Islet of Langerhans (tissue), 1 donor: Measurements from ENCODE around the gene ARSD.
A peak's percentile ranks its signal among the peaks of the same experiment; 100 is the strongest.

Source experiments
- FAIRE-seq: peaks from one replicate; lab custom pipeline; 2011; peaks lifted over from hg19 to GRCh38; lab: Jason Lieb, UNC

The ARSD gene

DNA sequence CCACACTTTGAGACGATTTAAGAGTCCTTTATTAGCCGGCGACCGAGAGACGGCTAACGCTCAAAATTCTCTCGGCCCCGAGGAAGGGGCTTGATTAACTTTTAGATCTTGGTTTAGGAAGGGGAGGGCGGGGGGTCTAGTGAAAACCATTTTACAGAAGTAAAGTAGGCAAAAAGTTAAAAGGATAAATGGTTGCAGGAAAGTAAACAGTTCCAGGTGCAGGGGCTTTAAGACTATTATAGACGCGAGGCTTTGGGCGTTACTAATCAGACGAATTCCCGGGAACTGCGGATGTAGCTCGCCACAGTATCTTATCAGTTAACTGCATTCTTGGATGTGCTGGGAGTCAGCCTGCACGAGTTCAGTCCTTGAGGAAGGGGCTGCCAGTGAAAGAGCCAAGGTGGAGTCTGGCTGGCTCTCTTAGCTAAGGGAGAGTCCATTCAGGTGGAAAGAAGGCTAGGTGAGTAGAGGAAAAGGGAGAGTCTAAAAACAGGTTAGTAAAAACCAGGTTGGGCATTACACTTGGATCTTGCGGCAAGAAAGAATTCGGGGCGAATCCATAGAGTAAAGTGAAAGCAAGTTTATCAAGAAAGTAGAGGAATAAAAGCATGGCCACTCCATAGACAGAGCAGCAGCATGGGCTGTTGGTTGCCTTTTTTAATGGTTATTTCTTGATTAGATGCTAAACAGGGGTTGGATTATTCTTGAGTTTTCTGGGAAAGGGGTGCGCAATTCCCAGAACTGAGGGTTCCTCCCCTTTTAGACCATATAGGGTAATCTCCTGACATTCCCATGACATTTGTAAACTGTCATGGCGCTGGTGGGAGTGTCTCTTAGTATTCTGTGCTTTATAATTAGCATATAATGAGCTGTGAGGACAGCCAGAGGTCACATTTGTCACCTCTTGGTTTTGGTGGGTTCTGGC, 38.3 kb downstream of the ARSD start:
- peak; percentile 82 for FAIRE-seq

DNA sequence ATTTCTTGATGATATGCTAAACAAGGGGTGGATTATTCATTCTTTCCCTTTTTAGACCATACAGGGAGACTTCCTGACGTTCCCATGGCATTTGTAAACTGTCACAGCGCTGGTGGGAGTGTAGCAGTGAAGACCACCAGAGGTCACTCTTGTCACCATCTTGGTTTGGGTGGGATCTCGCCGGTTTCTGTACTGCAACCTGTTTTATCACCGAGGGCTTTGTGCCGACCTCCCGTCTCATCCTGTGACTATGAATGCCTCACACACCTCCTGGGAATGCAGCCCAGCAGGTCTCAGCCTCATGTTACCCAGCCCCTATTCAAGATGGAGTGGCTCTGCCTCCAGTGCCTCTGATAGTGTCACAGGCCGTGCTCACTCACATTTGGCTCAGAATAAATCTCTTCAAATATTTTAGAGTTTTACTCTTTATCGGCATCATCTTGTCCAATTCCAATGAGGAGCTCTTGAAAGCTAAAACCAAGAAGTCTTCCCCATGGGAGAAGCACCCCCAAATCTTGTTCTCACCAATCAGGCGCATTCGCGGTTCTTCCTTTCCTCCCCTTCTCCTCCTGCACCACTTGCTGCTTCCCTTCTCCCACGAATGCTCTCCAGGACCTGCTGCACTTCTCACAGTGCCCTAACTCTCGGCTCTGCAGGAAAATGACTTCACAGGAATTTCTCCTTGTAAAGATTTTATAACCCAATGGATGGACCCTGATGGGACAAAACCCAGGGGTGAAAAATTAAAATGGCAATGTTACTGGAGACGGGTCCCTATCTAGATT, 39.2 kb downstream of the ARSD start:
- peak; percentile 47 for FAIRE-seq

DNA sequence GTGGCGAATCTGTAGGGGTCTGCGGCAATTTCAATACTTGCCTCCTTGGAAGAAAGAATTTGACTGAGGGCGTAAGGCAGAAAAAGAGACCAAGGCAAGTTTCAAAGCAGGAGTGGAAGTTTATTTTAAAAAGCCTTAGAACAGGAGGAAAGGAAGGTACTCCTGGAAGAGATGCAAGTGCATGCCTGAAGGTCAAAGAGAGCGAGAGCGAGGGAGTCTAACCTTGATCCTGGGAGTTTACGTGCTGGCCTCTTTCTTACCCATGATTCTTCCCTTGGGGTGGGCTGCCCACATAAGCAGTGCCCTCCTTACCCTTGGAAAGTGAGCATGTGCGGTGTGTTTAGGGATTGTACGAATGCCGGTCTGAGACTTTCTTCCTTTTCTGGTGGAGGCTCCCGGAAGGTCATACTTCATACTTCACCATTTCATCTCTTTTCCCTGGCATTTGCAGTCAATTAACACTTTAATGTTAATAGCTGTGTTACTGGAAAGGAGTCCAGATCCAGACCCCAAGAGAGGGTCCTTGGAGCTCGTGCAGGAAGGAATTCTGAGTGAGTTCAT, 40.0 kb downstream of the ARSD start:
- no peak for FAIRE-seq

DNA sequence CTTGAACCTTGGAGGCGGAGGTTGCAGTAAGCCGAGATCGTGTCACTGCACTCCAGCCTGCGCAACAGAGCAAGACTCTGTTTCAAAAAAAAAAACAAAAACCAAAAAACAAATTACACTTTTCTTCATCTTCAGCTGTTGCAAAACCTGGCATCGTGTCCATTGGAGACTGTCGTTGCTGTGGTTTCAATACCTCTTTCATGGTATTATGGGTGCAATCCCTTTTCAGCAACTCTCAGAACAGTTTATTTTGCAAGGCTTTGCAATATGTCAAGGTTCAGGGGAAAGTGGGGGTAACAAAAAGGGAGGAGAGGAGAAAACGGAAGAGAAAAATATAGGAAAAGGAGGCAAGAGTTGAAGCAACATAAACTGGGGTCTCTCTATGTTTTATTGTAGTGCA, 40.8 kb downstream of the ARSD start:
- FAIRE-seq, result no peak

GRCh38 chrX:2883770-2884169, 45.4 kb downstream of the ARSD start:
- FAIRE-seq, result no peak

- no peak for FAIRE-seq
Measured at GRCh38 chrX:2879670-2880069, 49.5 kb downstream of the ARSD start.

GRCh38 chrX:2878563-2878962, 50.6 kb downstream of the ARSD start:
- no peak for FAIRE-seq

GRCh38 chrX:2875798-2876399, 53.2 kb downstream of the ARSD start:
- FAIRE-seq, result no peak

- no peak for FAIRE-seq
Measured at GRCh38 chrX:2875136-2875481, 54.0 kb downstream of the ARSD start.

GRCh38 chrX:2874222-2875135, 54.7 kb downstream of the ARSD start:
- FAIRE-seq, result no peak

DNA sequence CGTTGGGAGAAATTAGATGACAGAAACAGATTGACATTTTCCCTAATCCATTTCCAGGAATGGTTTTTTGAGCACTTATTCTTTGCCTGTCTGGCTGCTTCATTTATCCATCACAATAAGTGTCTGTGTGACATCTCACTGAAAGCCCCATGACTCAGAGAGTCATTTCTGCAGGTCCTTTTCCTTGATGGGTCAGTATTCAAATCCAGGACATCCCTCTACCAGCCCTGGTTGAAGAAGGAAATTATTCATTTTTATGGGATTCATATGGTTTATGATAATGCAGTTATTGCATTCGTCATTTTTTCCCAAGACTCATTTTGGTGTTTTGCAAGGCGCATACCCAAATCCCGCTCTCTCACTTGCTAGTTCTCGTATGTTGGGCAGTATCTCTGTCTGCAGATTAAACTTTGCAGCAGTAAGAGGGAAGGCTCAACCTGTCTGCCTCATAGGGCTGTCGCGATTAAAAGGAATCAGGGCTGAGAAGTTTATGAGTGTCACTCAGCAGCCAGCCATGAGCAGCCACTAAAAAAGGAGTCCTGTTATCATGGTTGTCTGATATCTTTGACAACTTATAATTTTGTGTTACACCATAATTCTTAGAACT, 56.4 kb downstream of the ARSD start:
- FAIRE-seq, result no peak

DNA sequence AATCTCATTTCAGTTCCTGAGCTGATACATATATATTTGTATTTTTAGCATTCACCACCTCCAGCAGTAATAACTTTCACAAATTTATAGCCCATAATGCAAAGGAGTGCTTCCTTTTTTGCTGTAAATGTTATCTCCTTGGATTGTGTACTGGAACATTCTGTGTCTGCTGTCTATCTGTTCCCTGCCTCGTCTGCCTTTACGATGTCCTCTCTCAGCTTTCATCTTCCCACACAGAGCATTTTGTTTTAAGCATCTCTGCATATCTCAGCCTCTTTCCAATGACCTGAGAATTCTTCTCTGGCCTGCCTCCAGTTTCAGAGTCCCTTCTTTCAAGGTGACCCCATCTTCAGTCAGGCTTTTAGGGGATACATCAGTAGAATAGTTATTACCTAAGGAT, 57.3 kb downstream of the ARSD start:
- no peak for FAIRE-seq

- FAIRE-seq, result no peak
Measured at GRCh38 chrX:2870650-2871049, 58.5 kb downstream of the ARSD start.

DNA sequence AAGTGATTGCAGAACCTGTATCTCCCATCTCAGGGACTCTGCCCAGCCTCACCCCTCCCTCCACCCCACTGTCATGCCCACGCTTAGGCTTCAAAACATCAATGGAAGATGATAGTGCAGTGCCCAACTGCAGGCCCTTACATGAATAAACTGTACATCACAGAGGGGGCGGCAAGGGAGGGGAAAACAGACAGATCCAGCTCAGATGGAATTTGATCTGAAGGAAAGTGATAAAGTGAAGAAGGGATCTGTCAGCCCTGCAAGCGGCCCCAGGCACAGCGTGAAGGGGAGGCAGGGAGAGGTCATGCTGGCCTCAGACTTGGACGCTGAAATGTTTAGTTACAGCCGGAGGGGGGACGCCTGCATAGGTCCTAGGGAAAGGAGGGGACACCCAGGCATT, 61.9 kb downstream of the ARSD start:
- no peak for FAIRE-seq

GRCh38 chrX:2863646-2864045, 65.5 kb downstream of the ARSD start:
- no peak for FAIRE-seq

- FAIRE-seq, result no peak
Measured at GRCh38 chrX:2862404-2862803, 66.7 kb downstream of the ARSD start.

DNA sequence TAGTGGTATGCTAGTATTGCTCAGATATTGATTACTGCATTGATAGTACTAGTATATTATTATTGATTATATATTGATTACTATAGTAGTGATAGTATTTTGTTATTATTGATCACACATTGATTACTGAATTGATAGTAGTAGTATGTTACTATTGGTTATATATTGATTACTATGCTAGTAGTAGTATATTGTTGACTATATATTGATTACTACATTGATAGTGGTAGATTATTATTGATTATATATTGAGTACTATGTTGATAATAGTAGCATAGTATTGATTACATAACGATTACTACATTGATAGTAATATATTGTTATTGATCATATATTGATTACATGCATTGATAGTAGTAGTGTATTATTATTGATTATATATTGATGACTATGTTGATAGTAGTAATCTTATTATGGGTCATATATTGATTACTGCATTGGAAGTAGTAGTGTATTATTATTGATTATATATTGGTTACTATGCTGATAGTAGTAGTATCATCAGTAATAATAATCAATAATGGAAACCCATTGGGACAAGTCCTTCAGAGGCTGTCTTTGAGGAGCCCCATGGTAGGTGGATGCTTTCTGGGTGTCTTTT, 69.8 kb downstream of the ARSD start:
- no peak for FAIRE-seq

- FAIRE-seq, result no peak
Measured at GRCh38 chrX:2857566-2857965, 71.6 kb downstream of the ARSD start.

DNA sequence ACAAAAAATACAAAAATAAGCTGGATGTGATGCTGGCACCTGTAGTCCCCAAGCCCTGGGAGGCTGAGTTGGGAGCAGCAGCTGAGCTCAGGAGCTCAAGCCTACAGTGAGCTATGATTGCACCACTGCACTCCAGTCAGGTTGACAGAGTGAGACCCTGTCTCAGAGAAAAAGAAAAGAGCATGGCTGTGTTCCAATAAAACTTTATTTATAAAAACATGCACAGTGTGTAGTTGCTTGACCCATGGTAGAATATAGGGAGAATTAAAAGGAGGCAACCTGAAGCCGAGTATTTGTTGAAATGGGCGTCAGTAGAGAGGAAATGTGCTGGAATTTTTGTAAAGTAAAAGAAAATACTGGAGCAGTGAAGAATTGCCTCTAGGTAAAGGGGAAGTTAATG, 73.4 kb downstream of the ARSD start:
- no peak for FAIRE-seq

GRCh38 chrX:2854918-2855317, 74.2 kb downstream of the ARSD start:
- FAIRE-seq, result no peak
